ENCODE results near the gene VSIG10.
A peak's percentile ranks its signal among the peaks of the same experiment; 100 is the strongest.

VSIG10 gene

GRCh38 chr12:118098911-118099671, 4.7 kb downstream of the VSIG10 start (continued):
- TF ChIP-seq, protein P1, sequence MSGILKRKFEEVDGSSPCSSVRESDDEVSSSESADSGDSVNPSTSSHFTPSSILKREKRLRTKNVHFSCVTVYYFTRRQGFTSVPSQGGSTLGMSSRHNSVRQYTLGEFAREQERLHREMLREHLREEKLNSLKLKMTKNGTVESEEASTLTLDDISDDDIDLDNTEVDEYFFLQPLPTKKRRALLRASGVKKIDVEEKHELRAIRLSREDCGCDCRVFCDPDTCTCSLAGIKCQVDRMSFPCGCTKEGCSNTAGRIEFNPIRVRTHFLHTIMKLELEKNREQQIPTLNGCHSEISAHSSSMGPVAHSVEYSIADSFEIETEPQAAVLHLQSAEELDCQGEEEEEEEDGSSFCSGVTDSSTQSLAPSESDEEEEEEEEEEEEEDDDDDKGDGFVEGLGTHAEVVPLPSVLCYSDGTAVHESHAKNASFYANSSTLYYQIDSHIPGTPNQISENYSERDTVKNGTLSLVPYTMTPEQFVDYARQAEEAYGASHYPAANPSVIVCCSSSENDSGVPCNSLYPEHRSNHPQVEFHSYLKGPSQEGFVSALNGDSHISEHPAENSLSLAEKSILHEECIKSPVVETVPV (CRISPR knock-in tag; IDR thresholded peaks at IDR 0.05) = no peak
- TF ChIP-seq RARB (CRISPR knock-in tag; IDR thresholded peaks at IDR 0.05) = no peak
- no peak for TF ChIP-seq CREB5 (CRISPR knock-in tag; IDR thresholded peaks at IDR 0.05; ENCODE audit: low read depth)
- no peak for TF ChIP-seq ISL1 (CRISPR knock-in tag; IDR thresholded peaks at IDR 0.05)
- no peak for TF ChIP-seq TCF4 (CRISPR knock-in tag; IDR thresholded peaks at IDR 0.05; ENCODE audit: borderline replicate concordance)
- TF ChIP-seq ZNF70 (CRISPR knock-in tag; IDR thresholded peaks at IDR 0.05) = no peak

GRCh38 chr12:118098401-118098800, 5.4 kb downstream of the VSIG10 start:
- ATAC-seq = no peak
- TF ChIP-seq, protein P1 (CRISPR knock-in tag; IDR thresholded peaks at IDR 0.05) = no peak

DNA sequence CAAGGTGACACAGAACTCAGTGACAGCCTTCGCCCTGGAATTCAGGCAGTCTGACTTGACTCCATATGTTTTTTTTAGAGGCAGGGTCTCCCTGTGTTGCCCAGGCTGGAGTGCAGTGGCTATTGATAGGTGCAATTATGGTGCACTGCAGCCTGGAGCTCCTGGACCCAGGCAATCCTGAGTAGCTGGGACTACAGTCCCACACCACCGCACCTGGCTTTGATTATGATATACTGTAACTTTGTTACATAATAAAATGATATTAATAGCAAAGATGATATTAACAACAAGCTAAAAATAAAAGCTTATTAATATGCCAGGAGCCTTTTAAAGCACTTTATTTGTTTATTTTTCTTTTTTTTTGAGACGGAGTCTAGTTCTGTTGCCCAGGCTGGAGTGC, 9.8 kb downstream of the VSIG10 start:
- TF ChIP-seq TCF4 (CRISPR knock-in tag; IDR thresholded peaks at IDR 0.05; ENCODE audit: borderline replicate concordance) = peak; percentile 47; the same call in 1 of the 2 replicates
- no peak for TF ChIP-seq CREB5 (CRISPR knock-in tag; IDR thresholded peaks at IDR 0.05; ENCODE audit: low read depth)
- ATAC-seq = peak; percentile 20; the same call in 1 of the 3 replicates

DNA sequence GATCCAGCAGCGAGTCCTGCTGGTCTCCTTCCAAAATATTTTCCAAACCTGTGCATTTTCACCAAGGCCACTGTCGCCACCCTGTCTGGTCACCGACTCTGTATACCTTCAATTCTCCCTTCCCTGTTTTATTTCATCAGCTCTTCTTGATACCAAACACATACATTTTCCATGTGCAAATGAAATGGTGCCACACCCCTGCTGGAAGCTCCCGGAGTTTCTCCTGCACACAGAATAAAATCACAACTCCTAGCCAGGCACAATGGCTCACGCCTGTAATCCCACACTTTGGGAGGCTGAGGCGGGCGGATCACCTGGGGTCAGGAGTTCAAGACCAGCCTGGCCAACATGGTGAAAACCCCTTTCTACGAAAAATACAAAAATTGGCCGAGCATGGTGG, 14.0 kb downstream of the VSIG10 start:
- TF ChIP-seq SNAI2 (CRISPR knock-in tag; IDR thresholded peaks at IDR 0.05) (no peak), PATZ1 (CRISPR knock-in tag; IDR thresholded peaks at IDR 0.05; ENCODE audit: borderline replicate concordance) (no peak), OSR1 (CRISPR knock-in tag; IDR thresholded peaks at IDR 0.05) (no peak), ESRRG (CRISPR knock-in tag; IDR thresholded peaks at IDR 0.05) (no peak), CREB5 (CRISPR knock-in tag; IDR thresholded peaks at IDR 0.05; ENCODE audit: low read depth) (no peak), TOX (CRISPR knock-in tag; IDR thresholded peaks at IDR 0.05; ENCODE audit: borderline replicate concordance) (no peak), ZNF70 (CRISPR knock-in tag; IDR thresholded peaks at IDR 0.05) (no peak), TCF4 (CRISPR knock-in tag; IDR thresholded peaks at IDR 0.05; ENCODE audit: borderline replicate concordance) (no peak), ARNTL (CRISPR knock-in tag; IDR thresholded peaks at IDR 0.05; ENCODE audit: borderline replicate concordance, low read depth) (no peak), ISL1 (CRISPR knock-in tag; IDR thresholded peaks at IDR 0.05) (no peak)
- no peak for ATAC-seq

GRCh38 chr12:118082161-118082560, 21.6 kb downstream of the VSIG10 start:
- no peak for ATAC-seq
- TF ChIP-seq CREB5 (CRISPR knock-in tag; IDR thresholded peaks at IDR 0.05; ENCODE audit: low read depth) (no peak), TOX (CRISPR knock-in tag; IDR thresholded peaks at IDR 0.05; ENCODE audit: borderline replicate concordance) (no peak), CSDC2 (CRISPR knock-in tag; IDR thresholded peaks at IDR 0.05) (no peak), PPARA (CRISPR knock-in tag; IDR thresholded peaks at IDR 0.05; ENCODE audit: borderline replicate concordance) (no peak)
- TF ChIP-seq, protein P2, sequence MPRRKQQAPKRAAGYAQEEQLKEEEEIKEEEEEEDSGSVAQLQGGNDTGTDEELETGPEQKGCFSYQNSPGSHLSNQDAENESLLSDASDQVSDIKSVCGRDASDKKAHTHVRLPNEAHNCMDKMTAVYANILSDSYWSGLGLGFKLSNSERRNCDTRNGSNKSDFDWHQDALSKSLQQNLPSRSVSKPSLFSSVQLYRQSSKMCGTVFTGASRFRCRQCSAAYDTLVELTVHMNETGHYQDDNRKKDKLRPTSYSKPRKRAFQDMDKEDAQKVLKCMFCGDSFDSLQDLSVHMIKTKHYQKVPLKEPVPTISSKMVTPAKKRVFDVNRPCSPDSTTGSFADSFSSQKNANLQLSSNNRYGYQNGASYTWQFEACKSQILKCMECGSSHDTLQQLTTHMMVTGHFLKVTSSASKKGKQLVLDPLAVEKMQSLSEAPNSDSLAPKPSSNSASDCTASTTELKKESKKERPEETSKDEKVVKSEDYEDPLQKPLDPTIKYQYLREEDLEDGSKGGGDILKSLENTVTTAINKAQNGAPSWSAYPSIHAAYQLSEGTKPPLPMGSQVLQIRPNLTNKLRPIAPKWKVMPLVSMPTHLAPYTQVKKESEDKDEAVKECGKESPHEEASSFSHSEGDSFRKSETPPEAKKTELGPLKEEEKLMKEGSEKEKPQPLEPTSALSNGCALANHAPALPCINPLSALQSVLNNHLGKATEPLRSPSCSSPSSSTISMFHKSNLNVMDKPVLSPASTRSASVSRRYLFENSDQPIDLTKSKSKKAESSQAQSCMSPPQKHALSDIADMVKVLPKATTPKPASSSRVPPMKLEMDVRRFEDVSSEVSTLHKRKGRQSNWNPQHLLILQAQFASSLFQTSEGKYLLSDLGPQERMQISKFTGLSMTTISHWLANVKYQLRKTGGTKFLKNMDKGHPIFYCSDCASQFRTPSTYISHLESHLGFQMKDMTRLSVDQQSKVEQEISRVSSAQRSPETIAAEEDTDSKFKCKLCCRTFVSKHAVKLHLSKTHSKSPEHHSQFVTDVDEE (CRISPR knock-in tag; IDR thresholded peaks at IDR 0.05) = no peak
- TF ChIP-seq, protein P1 (CRISPR knock-in tag; IDR thresholded peaks at IDR 0.05) = no peak
